C4-2B (cell line): ENCODE results near the gene NME9.

Experiments used
- H3K27ac ChIP-seq: fragments of 450-650 bp; 2 replicates; pipeline ENCODE4 v1.5.1; 2017
- CTCF ChIP-seq: fragments of 450-650 bp; conservative IDR thresholded peaks from 2 replicates; pipeline ENCODE4 v1.5.1; 2017; ENCODE audit warnings: mild to moderate bottlenecking
- ZFX ChIP-seq: fragments of 450-650 bp; IDR thresholded peaks from 2 replicates; pipeline ENCODE4 v1.6.1; 2017

Gene NME9

GRCh38 chr3:138360869-138361525 lies 31.3 kb upstream of the NME9 start:
- H3K27ac ChIP-seq = no peak overlapping the region
- TF ChIP-seq ZFX (no peak), CTCF (no peak)

- no peak for TF ChIP-seq CTCF
- TF ChIP-seq ZFX = no peak
- no peak overlapping the region for H3K27ac ChIP-seq
These were observed 30.5 kb upstream of the NME9 start for GRCh38 chr3:138359919-138360868.

- TF ChIP-seq ZFX (no peak), CTCF (no peak)
- no peak overlapping the region for H3K27ac ChIP-seq
These were observed 29.7 kb upstream of the NME9 start for GRCh38 chr3:138359148-138359918.

- no peak overlapping the region for H3K27ac ChIP-seq
These were observed 27.2 kb upstream of the NME9 start for GRCh38 chr3:138356730-138357405.

GRCh38 chr3:138355071-138355470 lies 25.4 kb upstream of the NME9 start:
- H3K27ac ChIP-seq = no peak overlapping the region
- TF ChIP-seq CTCF (no peak), ZFX (no peak)

More at GRCh38 chr3:138356730-138357405, 27.2 kb upstream of the NME9 start:
- TF ChIP-seq ZFX (no peak), CTCF (no peak)

- TF ChIP-seq ZFX = no peak
- no peak for TF ChIP-seq CTCF
These were observed 24.7 kb upstream of the NME9 start for GRCh38 chr3:138354376-138354775.

More at GRCh38 chr3:138354376-138354775, 24.7 kb upstream of the NME9 start:
- H3K27ac ChIP-seq = no peak overlapping the region
